ENCODE data around the gene MFSD8.
"Not testable (repeated sequence)": the region's sequence is repeated elsewhere in the genome, so short reads cannot be mapped to it uniquely, and the experiment has no call there.

Gene MFSD8

DNA sequence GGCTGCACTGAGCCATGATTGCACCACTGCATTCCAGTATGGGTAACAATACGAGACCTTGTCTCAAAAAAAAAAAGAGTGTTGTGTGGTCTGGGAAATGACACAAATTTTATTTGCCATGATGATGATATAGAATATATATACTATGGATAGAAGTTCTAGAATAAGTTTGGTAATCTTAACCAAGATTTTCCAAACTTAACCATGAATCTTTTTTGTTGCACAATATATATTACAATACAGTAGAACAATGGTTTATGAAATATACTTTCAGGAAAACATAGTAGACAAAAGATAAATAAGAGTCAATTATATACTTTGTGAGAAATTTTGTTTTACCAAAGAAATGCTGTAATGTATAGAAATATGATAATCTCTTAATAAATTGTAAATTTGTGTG is 34.8 kb downstream of the MFSD8 start:
- no peak for DNase-seq

DNA sequence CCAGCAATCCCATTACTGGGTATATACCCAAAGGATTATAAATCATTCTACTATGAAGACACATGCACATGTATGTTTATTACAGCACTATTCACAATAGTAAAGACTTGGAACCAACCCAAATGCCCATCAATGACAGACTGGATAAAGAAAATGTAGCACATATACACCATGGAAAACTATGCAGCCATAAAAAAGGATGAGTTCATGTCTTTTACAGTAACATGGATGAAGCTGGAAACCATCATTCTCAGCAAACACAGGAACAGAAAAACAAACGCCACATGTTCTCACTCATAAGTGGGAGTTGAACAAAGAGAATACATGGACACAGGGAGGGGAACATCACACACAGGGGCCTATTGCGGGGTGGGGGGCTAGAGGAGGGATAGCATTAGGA is 39.3 kb downstream of the MFSD8 start:
- DNase-seq, result not testable (repeated sequence)

GRCh38 chr4:127922226-127922625 is 42.7 kb downstream of the MFSD8 start:
- no peak for DNase-seq

- no peak for DNase-seq
These were observed 44.5 kb downstream of the MFSD8 start for GRCh38 chr4:127920521-127920920.

- no peak for DNase-seq
These were observed 47.8 kb downstream of the MFSD8 start for GRCh38 chr4:127917151-127917550.

DNA sequence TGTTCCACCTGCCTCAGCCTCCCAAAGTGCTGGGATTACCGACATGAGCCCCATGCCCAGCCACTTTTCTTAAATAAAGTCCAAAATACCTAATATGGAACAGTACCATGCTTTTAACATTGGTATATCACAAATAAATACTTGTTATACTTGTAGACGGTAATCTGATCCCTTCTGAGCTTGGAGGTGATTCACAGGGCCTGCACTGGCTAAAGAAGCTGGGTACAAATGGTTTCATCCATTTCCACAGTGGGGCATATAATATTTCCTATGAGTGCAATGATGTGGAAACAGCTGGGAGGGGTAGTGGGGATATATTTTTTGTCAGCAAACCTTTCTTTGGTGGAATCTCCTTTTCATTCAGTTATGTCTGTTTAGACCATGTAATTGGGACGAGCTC is 48.5 kb downstream of the MFSD8 start:
- no peak for DNase-seq

GRCh38 chr4:127905029-127905428 is 59.9 kb downstream of the MFSD8 start:
- no peak for DNase-seq

DNA sequence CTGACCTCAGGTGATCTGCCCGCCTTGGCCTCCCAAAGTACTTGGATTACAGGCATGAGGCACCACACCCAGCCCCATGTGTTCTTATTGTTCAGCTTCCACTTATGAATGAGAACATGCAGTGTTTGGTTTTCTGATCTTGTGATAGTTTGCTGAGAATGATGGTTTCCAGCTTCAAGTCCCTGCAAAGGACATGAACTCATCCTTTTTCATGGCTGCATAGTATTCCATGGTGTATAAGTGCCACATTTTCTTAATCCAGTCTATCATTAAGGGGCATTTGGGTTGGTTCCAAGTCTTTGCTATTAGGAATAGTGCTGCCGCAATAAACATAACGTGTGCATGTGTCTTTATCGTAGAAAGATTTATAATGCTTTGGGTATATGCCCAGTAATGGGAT is 65.3 kb downstream of the MFSD8 start:
- DNase-seq, result not testable (repeated sequence)

DNA sequence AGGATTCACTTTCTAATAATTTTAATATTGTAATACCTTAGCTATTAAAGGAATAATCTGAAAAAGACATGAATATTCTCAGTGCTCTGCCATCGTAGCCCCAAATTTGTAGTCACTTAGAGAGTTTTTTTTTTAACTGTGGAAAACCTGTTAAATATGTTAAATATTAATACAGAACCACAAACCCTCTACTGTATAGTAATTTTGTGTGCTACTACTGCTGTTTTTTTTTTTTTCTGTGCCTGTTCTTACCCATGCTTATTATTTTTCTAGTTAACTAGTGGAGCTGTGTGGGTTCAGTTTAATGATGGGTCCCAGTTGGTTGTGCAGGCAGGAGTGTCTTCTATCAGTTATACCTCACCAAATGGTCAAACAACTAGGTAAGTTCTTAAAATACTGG is 68.4 kb downstream of the MFSD8 start:
- no peak for DNase-seq

- DNase-seq, result no peak
These were observed 68.9 kb downstream of the MFSD8 start for GRCh38 chr4:127896069-127896468.

DNA sequence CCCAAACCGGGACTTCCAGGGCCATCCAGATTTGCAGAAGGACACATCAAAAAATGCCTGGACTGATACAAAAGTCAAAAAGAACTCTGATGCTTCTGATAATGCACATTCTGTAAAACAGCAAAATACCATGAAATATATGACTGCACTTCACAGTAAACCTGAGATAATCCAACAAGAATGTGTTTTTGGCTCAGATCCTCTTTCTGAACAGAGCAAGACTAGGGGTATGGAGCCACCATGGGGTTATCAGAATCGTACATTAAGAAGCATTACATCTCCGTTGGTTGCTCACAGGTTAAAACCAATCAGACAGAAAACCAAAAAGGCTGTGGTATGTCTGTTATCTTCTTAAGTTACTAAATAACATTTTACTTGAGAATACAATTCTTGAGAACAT is 75.1 kb downstream of the MFSD8 start:
- DNase-seq, result no peak

DNA sequence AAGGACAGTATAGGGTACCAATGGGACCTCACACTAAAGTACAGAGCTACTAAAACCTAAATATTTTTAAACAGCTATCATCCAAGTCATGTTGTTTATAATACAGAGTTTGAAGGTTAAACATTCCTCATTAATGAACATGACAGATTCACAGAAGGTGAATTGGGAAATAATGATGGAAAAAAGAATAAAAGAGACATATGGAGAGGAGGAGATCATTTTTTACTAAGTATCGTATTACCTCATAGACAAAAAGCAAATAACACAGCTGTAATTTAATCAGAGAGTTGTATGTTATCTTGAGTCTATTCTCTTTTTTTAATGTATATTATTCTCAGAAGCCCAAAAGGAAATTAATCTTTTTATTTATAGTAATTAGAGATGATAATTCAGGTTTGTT is 76.4 kb downstream of the MFSD8 start:
- no peak for DNase-seq

DNA sequence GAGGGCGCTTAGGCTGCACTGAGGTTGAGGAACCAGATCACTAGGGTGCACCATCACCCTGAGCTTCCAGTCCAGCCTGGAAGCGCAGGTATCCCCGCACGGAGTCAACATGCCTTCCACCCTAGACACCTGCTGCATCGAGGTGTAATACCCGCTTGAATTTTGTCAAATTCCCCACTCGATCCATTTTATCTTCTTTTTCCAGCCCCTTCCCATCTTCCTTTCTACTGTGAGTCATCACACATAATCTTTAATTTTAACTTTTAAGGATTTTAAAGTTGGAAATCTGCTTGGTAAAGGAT is 83.5 kb downstream of the MFSD8 start:
- DNase-seq, result no peak

DNA sequence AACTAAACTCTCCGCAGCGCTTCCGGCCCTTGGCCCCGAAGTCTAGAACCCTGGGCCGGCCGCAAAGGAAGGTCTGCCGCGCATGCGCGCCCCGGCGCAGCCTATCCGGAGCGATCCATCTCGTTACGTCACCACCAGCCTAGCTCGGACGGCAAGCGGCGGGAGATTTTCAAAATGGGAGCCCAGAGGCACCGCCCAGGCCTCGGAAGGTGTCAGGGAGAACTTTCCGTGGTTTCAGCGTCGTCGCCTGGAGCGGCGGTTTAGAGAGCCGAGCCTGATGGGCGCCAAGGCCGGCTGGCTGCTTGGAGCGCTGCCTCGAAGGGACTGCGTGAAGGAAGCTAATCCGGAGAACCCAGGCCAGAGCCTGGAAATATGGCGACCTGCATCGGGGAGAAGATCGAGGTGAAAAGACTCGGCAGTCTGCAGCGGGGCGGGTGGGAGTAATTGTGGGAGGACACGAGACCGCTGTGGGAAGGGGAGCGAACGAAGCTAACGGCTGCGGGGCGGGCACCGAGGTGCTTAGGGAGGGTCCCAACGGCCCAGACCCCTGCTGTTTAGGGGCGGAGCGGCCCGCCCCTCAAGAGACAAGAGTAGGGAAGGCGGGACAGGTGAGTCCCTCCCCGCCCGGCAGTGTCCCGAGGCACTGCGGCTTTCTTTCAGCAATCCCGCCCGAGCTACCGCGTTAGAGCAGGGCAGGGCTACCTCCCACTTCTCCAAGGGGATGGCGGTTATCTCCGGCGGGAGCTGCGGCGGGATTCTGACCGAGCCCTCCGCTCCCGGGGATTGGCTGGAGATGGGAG is 84.0 kb downstream of the MFSD8 start, which contains the start of gene PLK4:
TSS of gene PLK4 (plus strand) at position 131 of the 800 bp plus-strand sequence. CDS start at position 373, 242 bp downstream.
- DNase-seq, result peak; percentile 91

GRCh38 chr4:127875791-127876190 is 89.2 kb downstream of the MFSD8 start:
- DNase-seq, result no peak

- no peak for DNase-seq
These were observed 94.3 kb downstream of the MFSD8 start for GRCh38 chr4:127870688-127871087.

DNA sequence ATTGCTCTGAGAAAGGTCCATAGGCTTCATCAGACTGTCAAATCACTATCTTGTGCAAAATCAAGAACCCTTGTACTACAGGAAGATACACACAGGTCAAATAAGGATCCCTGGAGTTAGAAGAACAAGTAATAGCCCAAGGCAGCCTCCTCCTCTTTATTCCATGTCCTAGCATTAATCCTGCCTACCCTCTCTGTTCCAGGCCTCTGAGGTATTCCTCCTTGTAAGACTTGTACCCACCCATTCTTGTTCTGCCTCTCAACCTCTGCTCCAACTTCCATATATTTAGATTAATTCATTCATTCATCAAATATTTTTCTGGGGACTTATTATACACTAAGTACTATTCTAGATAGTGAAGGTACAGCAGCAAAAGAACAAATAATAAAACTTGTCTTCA is 94.7 kb downstream of the MFSD8 start:
- DNase-seq, result no peak

DNA sequence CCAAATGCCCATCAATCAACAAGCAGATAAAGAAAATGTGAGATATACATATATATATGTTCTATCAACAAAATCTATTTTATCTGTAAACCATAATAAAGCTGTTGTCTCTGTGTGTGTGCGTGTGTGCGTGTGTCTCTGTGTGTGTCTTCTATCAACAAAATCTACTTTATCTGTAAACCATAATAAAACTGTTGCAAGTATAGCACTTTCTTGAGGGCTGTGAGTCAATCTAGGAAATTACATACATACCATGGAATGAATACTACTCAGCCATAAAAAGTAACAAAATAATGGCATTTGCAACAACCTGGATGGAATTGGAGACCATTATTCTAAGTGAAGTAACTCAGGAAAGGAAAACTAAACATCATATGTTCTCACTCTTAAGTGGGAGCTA is 96.8 kb downstream of the MFSD8 start:
- DNase-seq, result no peak
